Lower leg skin (tissue), 4 donors: ENCODE measurements around the gene ZSCAN21. TPM values are rescaled to one million over a fixed set of nuclear protein-coding genes. Genes with fewer than 3 reads are reported as not detected.

Experiments used
- DNase-seq, 2 donors: peaks; one replicate each; pipeline ENCODE4 v3.0.0-alpha.2; 2019; ENCODE audit warnings: low spot score in 2 of 2
- H3K4me3 ChIP-seq: fragments of 200-600 bp; sonication (generic); 2 replicates; pipeline ENCODE4 v1.5.1; 2017; ENCODE audit warnings: mild to moderate bottlenecking, low read depth; ENCODE audit not compliant: poor library complexity, severe bottlenecking
- CTCF ChIP-seq, 3 donors: fragments of 450-650 bp; IDR thresholded peaks; one replicate each; pipeline ENCODE4 v1.5.1; 2016; ENCODE audit warnings: antibody characterized with exemption in 3 of 3, mild to moderate bottlenecking in 3 of 3, moderate library complexity in 2 of 3
- POLR2A ChIP-seq, 2 donors: fragments of 450-650 bp; IDR thresholded peaks; one replicate each; pipeline ENCODE4 v1.6.1; 2016 to 2017; ENCODE audit warnings: antibody characterized with exemption in 2 of 2, mild to moderate bottlenecking in 1 of 2, moderate library complexity in 1 of 2
- WGBS, 2 donors: methylation state at CpG; one replicate each; pipeline ENCODE4 v1.1.5; 2018; 5-methylcytosine and 5-hydroxymethylcytosine counted together
- intact Hi-C: fragments of 100-400 bp; cut with DNase I; formaldehyde crosslinking; loops from one replicate; pipeline ENCODE4 v1.15.0; 2023; ENCODE audit warnings: low total_unique reads
- total RNA-seq, 4 donors: library from RNA; depleted of rRNA; stranded (reverse); fragments of >200 nt; gene quantifications; one replicate each; pipeline ENCODE4 v1.1.0, GENCODE V29; 2016

Gene ZSCAN21
- total RNA-seq, 4 donors from 2014 or later = 13.2 to 25.5 (median 21.4) TPM

GRCh38 chr7:100024020-100024619, 25.5 kb upstream of the ZSCAN21 start:
- no peak for DNase-seq
- no peak overlapping the region for H3K4me3 ChIP-seq
- intact Hi-C loops = no loop called here
- TF ChIP-seq CTCF (IDR thresholded peaks at IDR 0.05) = no peak
- TF ChIP-seq POLR2A (IDR thresholded peaks at IDR 0.05) = no peak
- WGBS, 2 donors = 81 to 84% methylated on average over 12 of the region's 12 CpGs

- 89 to 90% methylated on average over 11 of the region's 11 CpGs for WGBS, 2 donors
- TF ChIP-seq POLR2A (IDR thresholded peaks at IDR 0.05) = no peak
- no peak for TF ChIP-seq CTCF (IDR thresholded peaks at IDR 0.05)
- H3K4me3 ChIP-seq = no peak overlapping the region
- DNase-seq = no peak
- intact Hi-C loops = no loop called here
Measured at GRCh38 chr7:100027197-100027596, 22.4 kb upstream of the ZSCAN21 start.

GRCh38 chr7:100029596-100029995, 20.0 kb upstream of the ZSCAN21 start:
- no peak for DNase-seq
- intact Hi-C loops = no loop called here
- no peak overlapping the region for H3K4me3 ChIP-seq
- WGBS, 2 donors = 60 to 76% methylated on average over 5 of the region's 5 CpGs
- no peak for TF ChIP-seq CTCF (IDR thresholded peaks at IDR 0.05)
- no peak for TF ChIP-seq POLR2A (IDR thresholded peaks at IDR 0.05)

- no peak overlapping the region for H3K4me3 ChIP-seq
- DNase-seq = no peak
- intact Hi-C loops = no loop called here
- 90 to 94% methylated on average over 6 of the region's 6 CpGs for WGBS, 2 donors
- TF ChIP-seq CTCF (IDR thresholded peaks at IDR 0.05) (no peak), POLR2A (IDR thresholded peaks at IDR 0.05) (no peak)
Measured at GRCh38 chr7:100033526-100033925, 16.0 kb upstream of the ZSCAN21 start.

GRCh38 chr7:100034871-100035510, 14.6 kb upstream of the ZSCAN21 start:
- no peak overlapping the region for H3K4me3 ChIP-seq
- WGBS, 2 donors = 69 to 77% methylated on average over 8 of the region's 8 CpGs
- no peak for DNase-seq
- intact Hi-C loops = no loop called here
- TF ChIP-seq POLR2A (IDR thresholded peaks at IDR 0.05) (no peak), CTCF (IDR thresholded peaks at IDR 0.05) (no peak)

GRCh38 chr7:100035876-100036275, 13.7 kb upstream of the ZSCAN21 start:
- no peak overlapping the region for H3K4me3 ChIP-seq
- TF ChIP-seq CTCF (IDR thresholded peaks at IDR 0.05) (no peak), POLR2A (IDR thresholded peaks at IDR 0.05) (no peak)
- 88 to 90% methylated on average over 6 of the region's 6 CpGs for WGBS, 2 donors
- intact Hi-C loops = no loop called here
- DNase-seq = no peak
